Fibroblast of gingiva (primary cell): ENCODE results near the gene RAB37.

Source experiments
- DNase-seq: peaks from one replicate; pipeline ENCODE4 v3.0.0-alpha.2; 2011; ENCODE audit warnings: low read depth

Gene RAB37

GRCh38 chr17:74744714-74745547 is 7.9 kb downstream of the RAB37 start:
- peak; percentile 61 for DNase-seq

DNA sequence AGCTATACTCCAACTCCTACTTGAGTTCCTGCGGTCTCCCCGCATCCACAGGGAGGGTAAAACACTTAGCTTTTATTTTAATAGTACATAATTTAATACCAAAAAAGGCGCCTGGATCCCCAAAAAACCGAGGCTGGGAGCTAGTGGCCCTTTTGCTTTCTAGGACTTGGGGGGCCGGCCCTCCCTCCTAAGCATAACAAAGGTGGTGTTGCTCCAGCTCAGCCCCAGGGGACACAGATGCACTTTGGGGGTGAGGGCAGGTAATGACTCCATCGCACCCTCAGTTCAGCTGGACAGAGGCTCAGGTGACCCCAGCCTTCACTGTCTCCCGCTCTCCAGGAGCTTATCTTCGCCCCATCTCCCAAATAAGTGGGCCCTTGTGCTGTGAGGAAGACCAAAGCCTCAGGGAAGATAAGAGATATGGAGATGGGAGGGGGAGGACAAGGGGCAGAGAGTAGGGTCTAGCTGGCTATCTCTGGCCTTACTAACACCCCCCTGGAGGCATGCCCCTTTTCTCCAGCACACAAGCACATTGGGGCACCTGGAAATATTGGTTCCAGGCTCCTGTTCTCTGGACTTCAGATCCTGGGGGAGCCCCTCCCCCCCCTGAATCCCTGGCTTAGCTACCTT is 8.6 kb downstream of the RAB37 start:
- DNase-seq = no peak

- DNase-seq = no peak
Observed at GRCh38 chr17:74746376-74746775, 9.3 kb downstream of the RAB37 start.

GRCh38 chr17:74746922-74747321 is 9.9 kb downstream of the RAB37 start:
- no peak for DNase-seq

DNA sequence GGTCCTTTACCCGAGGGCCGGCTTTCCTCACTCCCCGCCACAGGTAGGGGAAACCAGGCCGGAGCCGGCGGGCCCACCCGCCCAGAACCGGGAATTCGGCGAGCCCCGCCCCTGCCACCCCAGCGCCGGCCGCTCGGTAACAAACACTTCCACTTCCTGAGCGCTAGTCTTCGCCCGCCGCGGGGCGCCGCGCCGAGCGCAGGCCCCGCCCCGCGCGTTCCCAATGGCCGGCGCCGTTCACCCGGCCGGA is 11.1 kb downstream of the RAB37 start:
- DNase-seq = no peak

GRCh38 chr17:74748529-74749278 is 11.6 kb downstream of the RAB37 start, which contains the start of gene NHERF1:
NHERF1 (plus strand) TSS chr17:74748628; CDS start chr17:74748847, 219 bp downstream.
- DNase-seq = peak; percentile 89

DNA sequence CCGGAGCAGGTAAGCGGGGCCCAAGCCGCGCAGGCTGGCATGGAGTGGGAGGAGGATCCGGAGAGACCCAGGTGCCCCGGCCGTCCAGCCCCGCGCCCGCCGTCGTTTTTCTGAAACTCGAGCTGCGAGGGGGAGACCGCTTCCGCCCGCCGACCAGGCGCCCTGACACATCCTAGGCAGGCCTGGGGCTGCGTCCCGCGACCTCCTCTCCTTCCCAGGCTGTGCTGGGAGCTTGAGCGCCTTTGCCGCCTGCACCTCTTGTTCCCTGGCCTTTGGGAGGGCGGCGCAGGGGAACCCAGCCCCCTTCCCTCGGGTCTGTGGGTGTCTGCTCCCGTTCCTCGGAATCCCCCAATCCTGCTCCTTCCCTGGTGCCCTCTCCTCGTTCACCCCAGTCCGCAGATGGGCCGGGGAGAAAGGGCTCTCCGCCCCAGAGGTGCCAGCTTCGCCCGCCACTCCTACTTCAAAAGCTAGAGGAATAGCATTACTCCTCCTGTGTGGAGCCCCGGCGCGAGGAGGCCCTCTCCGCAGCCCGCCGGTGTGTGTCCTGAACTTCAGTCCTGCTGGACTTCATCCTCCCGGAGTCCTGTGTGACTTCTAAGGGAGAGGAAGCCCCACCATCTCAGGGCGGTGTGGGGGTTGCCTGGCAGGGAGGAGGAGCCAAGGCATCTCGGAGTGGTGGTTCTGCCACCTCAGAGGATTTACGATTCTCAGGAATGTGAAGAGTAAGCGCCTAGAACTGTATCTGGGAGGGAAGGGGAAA is 12.4 kb downstream of the RAB37 start:
- no peak for DNase-seq

DNA sequence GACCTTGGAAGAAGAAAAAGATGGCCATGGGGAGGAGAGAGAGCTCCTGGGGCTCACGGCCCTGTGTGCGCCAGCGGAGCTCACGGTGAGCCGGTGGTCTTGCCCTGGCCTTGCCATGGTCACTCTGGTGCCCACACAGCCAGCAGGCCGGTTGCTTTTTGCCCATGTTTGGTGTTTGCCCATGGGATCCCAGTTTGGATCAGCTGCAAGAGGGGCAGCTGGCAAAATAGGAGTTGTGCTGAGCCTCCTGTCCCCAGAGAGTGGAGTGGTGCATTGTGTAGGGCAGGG is 12.9 kb downstream of the RAB37 start:
- DNase-seq = no peak

DNA sequence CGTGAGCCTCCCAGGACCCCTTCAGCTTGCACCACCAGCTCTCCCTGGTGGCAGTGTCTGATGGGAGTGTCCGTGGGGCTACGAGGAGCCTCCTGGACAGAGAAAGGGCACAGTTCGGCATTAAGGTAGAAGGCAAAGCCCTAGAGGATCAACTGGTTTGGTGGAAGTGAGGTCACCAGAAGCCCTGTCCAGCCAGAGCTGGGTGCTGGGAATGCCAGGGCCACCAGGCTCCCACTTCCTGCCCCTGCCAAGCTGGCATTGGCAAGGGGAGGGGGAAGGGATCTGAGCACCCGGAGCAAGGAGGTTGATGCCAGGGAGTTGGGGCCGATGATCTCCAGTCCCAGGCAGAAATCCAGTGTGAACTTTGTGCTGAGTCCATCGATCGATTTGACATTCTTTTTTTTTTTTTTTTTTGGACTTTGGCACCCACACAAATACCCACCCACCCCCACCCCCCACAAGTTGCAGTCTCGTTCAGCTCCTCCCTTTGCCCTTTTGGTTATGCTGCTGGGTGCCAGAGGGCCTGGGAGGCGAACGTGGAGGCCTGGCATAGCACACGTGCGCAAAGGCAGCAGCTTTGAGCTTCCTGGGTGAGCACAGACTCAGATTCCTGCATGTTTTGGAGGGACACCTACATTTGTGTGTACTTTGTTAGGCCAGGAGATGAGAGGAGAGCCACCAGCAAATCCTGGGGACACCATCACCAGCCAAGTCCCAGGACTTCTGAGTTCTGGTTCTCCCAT is 13.4 kb downstream of the RAB37 start:
- no peak for DNase-seq

- DNase-seq = no peak
Observed at GRCh38 chr17:74752415-74752814, 15.4 kb downstream of the RAB37 start.

DNA sequence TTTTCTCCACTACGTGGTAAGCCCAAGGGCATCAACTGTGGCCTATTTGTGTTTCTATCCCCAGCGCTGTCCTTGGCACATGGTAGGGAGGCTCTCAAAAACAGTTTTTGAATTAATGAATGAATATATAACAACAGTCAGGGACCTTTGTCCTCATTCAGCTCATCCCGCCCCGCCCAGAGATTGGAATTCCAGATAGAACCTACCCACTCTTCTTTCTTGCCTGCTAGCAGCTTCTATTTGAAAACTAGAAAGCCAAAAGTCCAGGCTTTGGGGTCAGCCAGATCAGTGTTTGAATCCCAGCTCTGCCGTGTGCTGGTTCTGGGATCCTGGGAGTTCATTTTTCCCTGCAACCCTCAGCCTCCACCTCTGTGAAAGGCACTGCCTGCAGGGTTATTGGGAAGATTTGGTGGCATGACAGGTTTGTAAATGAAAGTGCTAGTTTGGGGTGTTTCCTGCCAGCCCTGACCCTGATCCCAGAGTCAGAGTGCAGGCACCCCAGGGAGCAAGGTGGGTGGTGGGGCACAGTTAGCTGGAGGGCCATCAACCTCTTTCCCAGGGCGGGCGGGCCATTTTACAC is 15.9 kb downstream of the RAB37 start:
- DNase-seq = no peak

DNA sequence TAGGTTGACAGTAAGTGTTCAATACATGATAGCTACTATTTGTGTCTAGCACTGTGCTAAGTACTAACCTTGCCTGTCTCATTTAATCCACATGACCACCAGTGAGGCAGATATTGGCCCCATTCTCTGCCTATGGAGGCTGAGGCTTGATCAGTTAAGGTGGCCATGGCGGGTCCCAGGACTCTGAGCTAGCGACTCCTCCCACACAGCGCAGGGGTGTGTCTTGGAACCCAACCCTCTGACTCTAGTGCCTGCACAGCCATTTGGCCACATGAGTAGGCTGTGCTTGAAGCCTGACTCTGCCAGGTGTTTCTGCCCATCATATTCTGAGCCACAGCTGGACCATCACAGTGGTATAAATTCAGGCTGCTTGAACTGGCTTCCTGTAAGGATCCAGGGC is 17.8 kb downstream of the RAB37 start:
- no peak for DNase-seq

DNA sequence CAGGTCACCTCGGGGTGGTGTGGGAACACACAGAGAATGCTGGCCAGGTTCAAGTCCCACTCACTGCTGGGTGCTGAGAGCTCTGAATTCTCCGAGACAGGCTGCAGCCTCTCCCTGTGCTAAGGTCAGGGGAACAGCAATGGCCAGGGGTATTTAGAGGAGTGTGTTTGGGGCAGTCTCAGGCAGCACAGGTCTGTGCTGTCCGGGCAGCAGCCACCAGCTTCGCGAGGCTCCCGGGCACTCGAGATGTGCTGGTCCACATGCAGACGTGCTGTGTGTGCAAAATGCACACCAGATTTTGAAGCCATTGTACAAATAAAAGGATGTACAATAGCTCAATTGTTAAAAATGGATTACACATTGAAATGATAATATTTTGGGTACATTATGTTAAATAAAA is 18.5 kb downstream of the RAB37 start:
- DNase-seq = no peak

DNA sequence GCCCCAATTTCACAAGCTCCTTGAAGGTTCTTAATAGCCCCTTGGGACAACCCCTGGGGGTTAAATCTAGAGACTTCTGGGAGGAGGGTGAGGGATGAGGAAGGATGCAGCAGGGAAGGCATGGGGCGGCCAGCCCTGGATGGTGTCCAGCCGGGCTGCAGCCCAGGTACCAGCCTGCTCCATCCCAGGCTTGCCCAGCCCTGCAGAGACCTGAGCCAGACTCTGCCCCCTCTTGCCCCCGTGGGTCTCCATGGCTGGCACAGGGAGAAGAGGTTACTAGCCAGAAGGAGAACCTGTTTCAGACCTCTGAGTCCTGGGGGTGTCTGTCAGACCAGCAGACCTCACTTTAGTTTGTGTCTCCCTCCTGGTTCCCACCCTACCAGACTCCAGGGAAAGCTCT is 19.8 kb downstream of the RAB37 start:
- no peak for DNase-seq

DNA sequence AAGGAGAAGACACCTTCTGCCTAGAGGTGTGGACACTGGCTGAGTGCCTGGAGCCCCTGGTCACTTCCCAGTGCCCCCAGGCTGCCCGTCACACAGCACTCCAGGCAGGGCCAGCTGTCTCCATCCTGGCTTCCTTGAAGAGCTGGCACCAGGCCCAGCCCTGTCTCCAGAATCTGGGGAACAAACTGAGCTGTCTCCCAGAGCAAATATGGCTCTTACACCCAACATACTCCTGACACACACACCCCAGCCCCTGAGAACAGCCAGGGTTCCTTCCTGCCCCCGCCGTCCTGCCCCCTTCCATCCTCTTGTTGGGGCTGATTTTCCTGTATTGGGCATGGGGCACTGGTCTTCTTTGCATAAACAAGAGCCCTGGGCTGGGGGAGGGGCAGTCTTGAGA is 20.4 kb downstream of the RAB37 start:
- no peak for DNase-seq

GRCh38 chr17:74757931-74758847 is 21.1 kb downstream of the RAB37 start:
- DNase-seq = no peak

- DNase-seq = no peak
Observed at GRCh38 chr17:74758848-74759168, 21.8 kb downstream of the RAB37 start.

- DNase-seq = no peak
Observed at GRCh38 chr17:74759243-74759801, 22.3 kb downstream of the RAB37 start.

GRCh38 chr17:74759941-74760340 is 22.9 kb downstream of the RAB37 start:
- no peak for DNase-seq

- DNase-seq = no peak
Observed at GRCh38 chr17:74760404-74761105, 23.5 kb downstream of the RAB37 start.
